Erythroblast (primary cell): ENCODE measurements around the gene BCL2L11.

Experiments used
- GATA1 ChIP-seq: IDR thresholded peaks from 2 replicates; pipeline ENCODE4 v1.6.1; 2011; ENCODE audit warnings: low read depth, mild to moderate bottlenecking, control low read depth, low read length, moderate library complexity
- POLR2A ChIP-seq: IDR thresholded peaks from 2 replicates; pipeline ENCODE4 v1.6.1; 2011; ENCODE audit warnings: mild to moderate bottlenecking, low read length

DNA sequence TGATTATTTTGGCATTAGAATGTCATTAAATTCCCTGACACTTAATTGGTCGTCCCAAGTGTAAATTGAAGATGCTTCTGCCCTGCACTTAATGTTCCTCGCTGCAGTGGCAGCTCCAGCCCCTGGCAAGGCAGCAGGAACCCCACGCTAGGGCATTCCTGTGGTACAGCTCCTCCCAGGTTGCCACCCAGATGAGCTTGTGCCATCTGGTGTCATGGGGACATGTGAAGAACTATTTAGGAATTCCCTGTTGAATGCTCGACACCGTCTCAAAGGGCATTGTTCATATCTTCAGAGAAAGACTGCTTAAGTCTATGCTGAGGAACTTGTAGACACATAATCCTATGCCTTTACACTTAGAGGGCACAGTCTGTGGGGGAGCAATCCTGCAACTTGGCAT is 38.9 kb downstream of the BCL2L11 start:
- TF ChIP-seq POLR2A: no peak
- no peak for TF ChIP-seq GATA1
